ENCODE measurements around the gene ZNF578. TPM values are rescaled to one million over a fixed set of nuclear protein-coding genes. Genes with fewer than 3 reads are reported as not detected.
A peak's percentile ranks its signal among the peaks of the same experiment; 100 is the strongest.
"Not testable (repeated sequence)": the region's sequence is repeated elsewhere in the genome, so short reads cannot be mapped to it uniquely, and the experiment has no call there.

ZNF578 gene
- total RNA-seq, 2 donors from 2014 or later: 0.93 to 1.9 TPM

GRCh38 chr19:52524086-52524485, 70.7 kb downstream of the ZNF578 start:
- no peaks in the 10 kb centered on the region for H3K27me3 Mint-ChIP-seq (ENCODE audit: low read depth)
- peaks cover 11% of the 10 kb centered on the region for H3K4me1 Mint-ChIP-seq (ENCODE audit: low read depth)
- H3K4me3 Mint-ChIP-seq: no peak overlapping the region
- H3K27ac Mint-ChIP-seq: no peak overlapping the region
- DNase-seq (no peak), ATAC-seq (replicated peaks in 1 of 2) (no peak)
- H3K36me3 Mint-ChIP-seq (ENCODE audit: insufficient read depth in 2 of 2): peaks cover 14 to 23% of the 10 kb centered on the region in 2 donors
- peaks cover 2 to 14% of the 10 kb centered on the region in 2 donors for H3K9me3 Mint-ChIP-seq

GRCh38 chr19:52527134-52527955, 74.0 kb downstream of the ZNF578 start, which contains the start of gene ZNF808:
Gene ZNF808 (plus strand): TSS chr19:52527668. CDS start chr19:52543285, 15,617 bp downstream.
- Mint-ChIP-seq H3K4me3 (peak within 1 kb of the TSS; percentile 88 to 98), H3K27me3 (ENCODE audit: low read depth) (no peaks in the 10 kb centered on the region), H3K4me1 (ENCODE audit: low read depth) (peaks cover 14% of the 10 kb centered on the region), H3K9me3 (peaks cover 0 to 10% of the 10 kb centered on the region in 2 donors), H3K36me3 (ENCODE audit: insufficient read depth in 2 of 2) (peaks cover 10 to 19% of the 10 kb centered on the region in 2 donors), H3K27ac (peak within 1 kb of the TSS; percentile 94)
- peak; percentile 93 to 94 for DNase-seq
- peak; percentile 92 to 93 for ATAC-seq (replicated peaks in 1 of 2)

- peak in 1 of 2 donors; percentile 8 for DNase-seq
- Mint-ChIP-seq H3K27me3 (ENCODE audit: low read depth) (no peaks in the 10 kb centered on the region), H3K4me1 (ENCODE audit: low read depth) (peaks cover 14% of the 10 kb centered on the region), H3K36me3 (ENCODE audit: insufficient read depth in 2 of 2) (peaks cover 9 to 22% of the 10 kb centered on the region in 2 donors), H3K4me3 (peak overlapping the region; percentile 88 to 98), H3K9me3 (peaks cover 0 to 7% of the 10 kb centered on the region in 2 donors), H3K27ac (peak overlapping the region; percentile 94)
- ATAC-seq (replicated peaks in 1 of 2): peak; percentile 1 to 12
Observed at GRCh38 chr19:52527956-52528351, 74.6 kb downstream of the ZNF578 start.

GRCh38 chr19:52532480-52532879, 79.1 kb downstream of the ZNF578 start:
- Mint-ChIP-seq H3K4me3 (no peak overlapping the region), H3K9me3 (no peaks in the 10 kb centered on the region), H3K4me1 (ENCODE audit: low read depth) (peaks cover 38% of the 10 kb centered on the region), H3K27ac (peak overlapping the region; percentile 68), H3K27me3 (ENCODE audit: low read depth) (no peaks in the 10 kb centered on the region), H3K36me3 (ENCODE audit: insufficient read depth in 2 of 2) (peaks cover 14 to 34% of the 10 kb centered on the region in 2 donors)
- no peak for ATAC-seq (replicated peaks in 1 of 2)
- no peak for DNase-seq

- no peaks in the 10 kb centered on the region for H3K27me3 Mint-ChIP-seq (ENCODE audit: low read depth)
- H3K4me1 Mint-ChIP-seq (ENCODE audit: low read depth): peaks cover 29% of the 10 kb centered on the region
- peaks cover 0 to 4% of the 10 kb centered on the region in 2 donors for H3K9me3 Mint-ChIP-seq
- H3K36me3 Mint-ChIP-seq (ENCODE audit: insufficient read depth in 2 of 2): peaks cover 12 to 31% of the 10 kb centered on the region in 2 donors
- no peak for DNase-seq
- no peak for ATAC-seq (replicated peaks in 1 of 2)
- no peak overlapping the region for H3K27ac Mint-ChIP-seq
- peak overlapping the region in 1 of 2 donors; percentile 94 for H3K4me3 Mint-ChIP-seq
Observed at GRCh38 chr19:52533901-52534300, 80.5 kb downstream of the ZNF578 start.

GRCh38 chr19:52535385-52535770, 82.0 kb downstream of the ZNF578 start:
- H3K27me3 Mint-ChIP-seq (ENCODE audit: low read depth); H3K9me3 Mint-ChIP-seq; H3K27ac Mint-ChIP-seq: not testable (repeated sequence)
- ATAC-seq (replicated peaks in 1 of 2): peak; percentile 1 to 6
- Mint-ChIP-seq H3K36me3 (ENCODE audit: insufficient read depth in 2 of 2) (peaks cover 12 to 37% of the 10 kb centered on the region in 2 donors), H3K4me1 (ENCODE audit: low read depth) (peaks cover 24% of the 10 kb centered on the region), H3K4me3 (peak overlapping the region; percentile 93 to 94)
- DNase-seq: peak; percentile 13 to 21

- DNase-seq (peak; percentile 91 to 92), ATAC-seq (replicated peaks in 1 of 2) (peak; percentile 94 to 96)
- Mint-ChIP-seq H3K27me3 (ENCODE audit: low read depth) (no peaks in the 10 kb centered on the region), H3K4me3 (peak overlapping the region; percentile 93 to 94), H3K4me1 (ENCODE audit: low read depth) (peaks cover 24% of the 10 kb centered on the region), H3K9me3 (peaks cover 0 to 4% of the 10 kb centered on the region in 2 donors), H3K36me3 (ENCODE audit: insufficient read depth in 2 of 2) (peaks cover 16 to 40% of the 10 kb centered on the region in 2 donors), H3K27ac (peak overlapping the region; percentile 80)
Observed at GRCh38 chr19:52535771-52536447, 82.6 kb downstream of the ZNF578 start.

- peaks cover 19 to 43% of the 10 kb centered on the region in 2 donors for H3K36me3 Mint-ChIP-seq (ENCODE audit: insufficient read depth in 2 of 2)
- DNase-seq (peak; percentile 53 to 65), ATAC-seq (replicated peaks in 1 of 2) (peak; percentile 35 to 58)
- peaks cover 24% of the 10 kb centered on the region for H3K4me1 Mint-ChIP-seq (ENCODE audit: low read depth)
- H3K27ac Mint-ChIP-seq: peak overlapping the region; percentile 80
- no peaks in the 10 kb centered on the region for H3K27me3 Mint-ChIP-seq (ENCODE audit: low read depth)
- peaks cover 0 to 4% of the 10 kb centered on the region in 2 donors for H3K9me3 Mint-ChIP-seq
- H3K4me3 Mint-ChIP-seq: peak overlapping the region; percentile 93 to 94
Observed at GRCh38 chr19:52536448-52536800, 83.1 kb downstream of the ZNF578 start.

- H3K4me3 Mint-ChIP-seq; DNase-seq; ATAC-seq (replicated peaks in 1 of 2); H3K9me3 Mint-ChIP-seq; H3K27me3 Mint-ChIP-seq (ENCODE audit: low read depth): not testable (repeated sequence)
- Mint-ChIP-seq H3K36me3 (ENCODE audit: insufficient read depth in 2 of 2) (peaks cover 33 to 55% of the 10 kb centered on the region in 2 donors), H3K27ac (peak overlapping the region; percentile 0), H3K4me1 (ENCODE audit: low read depth) (peaks cover 40% of the 10 kb centered on the region)
Observed at GRCh38 chr19:52538815-52539214, 85.5 kb downstream of the ZNF578 start.

- H3K27ac Mint-ChIP-seq; H3K4me3 Mint-ChIP-seq; H3K27me3 Mint-ChIP-seq (ENCODE audit: low read depth); ATAC-seq (replicated peaks in 1 of 2); H3K9me3 Mint-ChIP-seq; DNase-seq: not testable (repeated sequence)
- peaks cover 28% of the 10 kb centered on the region for H3K4me1 Mint-ChIP-seq (ENCODE audit: low read depth)
- H3K36me3 Mint-ChIP-seq (ENCODE audit: insufficient read depth in 2 of 2): peaks cover 40 to 59% of the 10 kb centered on the region in 2 donors
Observed at GRCh38 chr19:52541176-52541575, 87.8 kb downstream of the ZNF578 start.

- Mint-ChIP-seq H3K27ac (no peak overlapping the region), H3K9me3 (peaks cover 0 to 9% of the 10 kb centered on the region in 2 donors), H3K4me3 (no peak overlapping the region), H3K36me3 (ENCODE audit: insufficient read depth in 2 of 2) (peaks cover 37 to 61% of the 10 kb centered on the region in 2 donors), H3K27me3 (ENCODE audit: low read depth) (no peaks in the 10 kb centered on the region), H3K4me1 (ENCODE audit: low read depth) (peaks cover 25% of the 10 kb centered on the region)
- DNase-seq (no peak), ATAC-seq (replicated peaks in 1 of 2) (no peak)
Observed at GRCh38 chr19:52541608-52542007, 88.3 kb downstream of the ZNF578 start.

GRCh38 chr19:52542541-52542940, 89.2 kb downstream of the ZNF578 start:
- peaks cover 16% of the 10 kb centered on the region for H3K4me1 Mint-ChIP-seq (ENCODE audit: low read depth)
- H3K36me3 Mint-ChIP-seq (ENCODE audit: insufficient read depth in 2 of 2): peaks cover 35 to 62% of the 10 kb centered on the region in 2 donors
- H3K9me3 Mint-ChIP-seq; ATAC-seq (replicated peaks in 1 of 2); H3K27me3 Mint-ChIP-seq (ENCODE audit: low read depth); DNase-seq: not testable (repeated sequence)
- H3K4me3 Mint-ChIP-seq: peak overlapping the region; percentile 51 to 75
- H3K27ac Mint-ChIP-seq: peak overlapping the region; percentile 83
